Cardiac fibroblast (primary cell): ENCODE results near the gene SOST.
A peak's percentile ranks its signal among the peaks of the same experiment; 100 is the strongest.

Experiments used
- DNase-seq, 2 donors: peaks; one replicate each; pipeline versions ENCODE4 v3.0.0 to v3.0.0-alpha.2; 2010; ENCODE audit warnings: low read depth in 2 of 2
- H3K4me3 ChIP-seq, 2 donors: replicated peaks in 1 of 2; 1 replicate in 1 of 2; 2 replicates in 1 of 2; pipeline ENCODE4 v1.5.1; 2011; ENCODE audit warnings: low read depth in 2 of 2, low read length in 2 of 2, mild to moderate bottlenecking in 2 of 2, moderate library complexity in 1 of 2
- TF ChIP-seq, protein P1 (sequence below): IDR thresholded peaks from one replicate; pipeline ENCODE4 v1.5.1; 2011; ENCODE audit warnings: low read depth, mild to moderate bottlenecking, low read length, inconsistent platforms

SOST gene

DNA sequence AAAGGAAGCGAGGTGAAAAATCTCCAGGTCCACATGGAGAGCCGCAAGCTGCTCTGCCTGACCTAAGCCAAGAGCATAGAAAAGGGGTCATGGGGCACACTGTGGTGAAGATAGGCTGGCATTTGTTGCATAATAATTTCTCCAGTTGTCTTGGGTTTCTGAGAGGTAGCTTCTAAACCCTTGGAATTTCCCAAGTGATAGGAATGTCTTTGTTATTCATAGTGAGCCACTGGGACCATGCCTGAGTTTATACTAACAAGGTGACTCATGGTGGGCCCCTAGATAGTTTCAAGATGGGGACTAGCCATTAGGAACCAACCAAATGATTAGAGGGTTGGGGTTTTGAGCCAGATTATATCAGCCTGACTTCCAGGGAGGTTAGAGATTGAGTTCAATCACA is 25.6 kb downstream of the SOST start:
- TF ChIP-seq, protein P1, sequence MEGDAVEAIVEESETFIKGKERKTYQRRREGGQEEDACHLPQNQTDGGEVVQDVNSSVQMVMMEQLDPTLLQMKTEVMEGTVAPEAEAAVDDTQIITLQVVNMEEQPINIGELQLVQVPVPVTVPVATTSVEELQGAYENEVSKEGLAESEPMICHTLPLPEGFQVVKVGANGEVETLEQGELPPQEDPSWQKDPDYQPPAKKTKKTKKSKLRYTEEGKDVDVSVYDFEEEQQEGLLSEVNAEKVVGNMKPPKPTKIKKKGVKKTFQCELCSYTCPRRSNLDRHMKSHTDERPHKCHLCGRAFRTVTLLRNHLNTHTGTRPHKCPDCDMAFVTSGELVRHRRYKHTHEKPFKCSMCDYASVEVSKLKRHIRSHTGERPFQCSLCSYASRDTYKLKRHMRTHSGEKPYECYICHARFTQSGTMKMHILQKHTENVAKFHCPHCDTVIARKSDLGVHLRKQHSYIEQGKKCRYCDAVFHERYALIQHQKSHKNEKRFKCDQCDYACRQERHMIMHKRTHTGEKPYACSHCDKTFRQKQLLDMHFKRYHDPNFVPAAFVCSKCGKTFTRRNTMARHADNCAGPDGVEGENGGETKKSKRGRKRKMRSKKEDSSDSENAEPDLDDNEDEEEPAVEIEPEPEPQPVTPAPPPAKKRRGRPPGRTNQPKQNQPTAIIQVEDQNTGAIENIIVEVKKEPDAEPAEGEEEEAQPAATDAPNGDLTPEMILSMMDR = no peak
- peak; percentile 47 to 91 for DNase-seq

DNA sequence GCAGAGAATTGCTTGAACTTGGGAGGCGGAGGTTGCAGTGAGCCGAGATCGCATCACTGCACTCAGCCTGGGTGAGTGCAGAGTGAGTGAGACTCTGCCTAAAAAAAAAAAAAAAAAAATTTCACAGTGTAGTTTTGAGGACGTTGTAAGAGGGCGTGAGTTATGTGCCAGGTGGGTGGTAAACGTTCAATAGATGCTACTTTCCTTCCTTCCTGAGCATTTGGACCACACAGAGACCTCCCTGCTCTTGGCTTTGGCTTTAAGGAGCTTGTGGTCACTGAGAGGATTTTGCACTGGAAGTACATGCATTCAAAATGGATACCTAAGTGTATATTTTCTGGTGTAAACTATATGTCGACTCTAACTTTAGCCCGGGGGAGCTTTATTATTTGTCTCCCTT is 30.5 kb downstream of the SOST start:
- TF ChIP-seq, protein P1 = no peak
- H3K4me3 ChIP-seq = no peak overlapping the region
- DNase-seq = no peak

More for the DNA sequence above, 25.6 kb downstream of the SOST start:
- no peak overlapping the region for H3K4me3 ChIP-seq

DNA sequence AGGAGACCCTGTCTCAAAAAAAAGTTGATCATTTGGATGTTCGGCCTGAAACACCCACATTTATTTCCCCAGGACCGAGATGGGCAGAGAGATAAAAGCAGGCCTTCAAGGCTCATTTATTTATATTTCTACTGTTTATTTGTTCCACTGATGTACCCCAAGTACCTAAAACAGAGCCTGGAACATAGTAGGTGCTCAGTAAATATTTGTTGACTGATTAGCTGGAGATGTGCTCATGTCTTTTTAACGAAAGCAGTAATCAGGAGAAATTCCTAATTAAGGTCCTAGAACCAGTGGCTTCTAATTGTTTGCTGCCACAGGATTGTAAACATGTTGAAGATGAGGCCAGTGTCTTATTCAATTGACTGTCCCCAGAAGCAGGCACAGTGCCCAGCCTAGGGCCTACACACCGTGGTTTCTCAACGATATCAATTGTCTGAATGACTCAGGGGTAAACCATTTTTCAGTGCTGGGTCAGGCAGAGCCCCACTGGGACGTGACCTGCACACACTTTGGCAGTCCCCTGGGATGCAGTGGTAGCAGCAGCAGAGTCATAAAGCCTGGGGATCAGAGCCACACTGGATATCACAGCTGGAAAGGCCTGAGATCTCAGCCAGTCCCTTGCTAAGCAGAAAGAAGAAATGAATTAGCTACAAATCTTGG is 34.8 kb downstream of the SOST start:
- TF ChIP-seq, protein P1 = no peak
- H3K4me3 ChIP-seq = no peak overlapping the region
- DNase-seq = peak; percentile 63 to 89

DNA sequence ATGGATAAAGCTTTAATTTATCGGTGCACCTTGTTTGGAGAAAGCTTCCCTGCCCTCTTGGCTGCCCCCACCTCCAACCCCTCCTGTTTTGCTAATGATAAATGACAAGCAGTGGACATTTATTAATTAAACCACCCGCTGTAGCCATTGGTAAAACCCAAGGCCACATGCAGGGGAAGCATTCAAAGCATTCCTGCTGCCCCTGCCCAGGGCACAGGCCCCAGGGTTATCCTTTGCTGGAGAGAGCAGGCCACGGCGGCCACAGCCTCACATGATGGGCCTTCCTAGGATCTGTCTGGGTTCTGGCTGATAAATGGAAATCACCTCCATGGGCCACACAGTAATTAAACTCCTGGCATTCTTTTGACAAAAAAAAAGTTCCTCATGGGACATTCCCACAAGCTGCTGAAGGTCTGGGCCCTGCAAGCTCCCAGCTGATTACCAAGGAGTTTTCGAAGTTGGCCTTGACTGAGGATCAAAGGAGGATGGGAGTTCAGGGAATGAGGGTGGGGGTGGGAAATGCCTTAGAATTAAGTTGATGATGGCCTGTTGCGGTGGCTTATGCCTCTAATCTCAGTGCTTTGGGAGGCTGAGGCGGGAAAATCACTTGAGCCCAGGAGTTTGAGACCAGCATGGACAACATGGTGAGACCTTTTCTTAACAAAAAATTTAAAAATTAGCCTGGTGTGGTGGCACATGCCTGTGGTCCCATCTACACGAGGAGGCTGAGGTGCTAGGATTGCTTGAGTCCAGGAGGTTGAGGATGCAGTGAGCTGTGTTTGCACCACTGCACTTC is 35.5 kb downstream of the SOST start:
- TF ChIP-seq, protein P1 = no peak
- no peak overlapping the region for H3K4me3 ChIP-seq
- DNase-seq = no peak

DNA sequence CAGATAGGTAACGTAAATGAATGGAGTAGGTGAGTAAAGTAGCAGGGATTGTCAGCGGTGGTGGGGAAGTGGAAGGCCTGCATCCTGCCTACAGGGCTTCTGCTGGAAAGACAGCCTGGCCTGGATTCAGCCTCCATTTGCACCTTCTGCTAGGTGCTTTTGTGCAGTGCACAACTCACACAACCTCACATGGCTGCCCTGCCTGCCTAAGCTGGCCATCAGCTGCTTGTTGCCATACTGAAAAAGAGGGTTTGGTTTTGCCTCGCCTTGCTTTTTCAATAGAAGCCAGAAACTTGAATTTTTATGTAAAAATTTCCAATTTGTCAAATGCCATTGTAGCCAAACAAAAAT is 36.3 kb downstream of the SOST start:
- no peak overlapping the region for H3K4me3 ChIP-seq
- DNase-seq = no peak
- TF ChIP-seq, protein P1 = no peak

DNA sequence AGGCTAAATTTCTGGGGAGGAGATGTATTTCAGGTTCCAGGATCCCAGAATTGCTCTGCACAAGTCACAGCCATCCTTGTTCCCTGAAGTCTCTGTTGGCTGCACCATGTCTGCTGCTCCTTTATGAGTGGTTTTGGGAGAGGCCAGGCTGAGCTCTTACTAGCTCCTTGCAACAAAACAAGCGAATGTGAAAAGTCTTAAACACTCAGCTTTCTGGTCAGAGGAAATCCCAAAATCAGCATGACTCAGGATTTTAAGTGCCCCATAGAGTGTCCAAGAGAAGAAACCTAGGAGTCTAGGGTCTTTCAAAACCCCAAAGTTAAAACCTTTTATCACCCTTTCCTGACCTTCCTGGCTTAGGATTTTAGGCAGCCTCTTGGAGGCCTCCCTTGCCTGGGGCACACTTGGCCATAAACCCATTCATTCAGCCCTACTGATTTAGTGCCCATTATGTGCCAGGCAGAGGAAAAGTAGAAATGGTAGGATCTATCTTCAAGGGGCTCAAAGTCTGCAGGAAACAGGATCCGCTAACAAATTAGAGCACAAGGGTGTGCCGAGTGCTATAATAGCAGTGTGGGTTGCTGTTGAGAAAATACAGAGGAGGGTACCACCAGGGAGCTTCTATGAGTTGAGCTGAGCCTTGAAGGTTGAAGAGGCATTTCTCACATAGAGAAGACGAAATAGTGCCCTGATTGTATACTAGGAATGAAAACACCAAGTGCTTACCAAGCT is 36.9 kb downstream of the SOST start:
- TF ChIP-seq, protein P1 = no peak
- no peak overlapping the region for H3K4me3 ChIP-seq
- peak; percentile 34 to 53 for DNase-seq
